ENCODE measurements around the gene RUSC1.

Gene RUSC1

GRCh38 chr1:155319536-155319935 is 1.2 kb upstream of the RUSC1 start:
- H3K4me3 ChIP-seq (ENCODE audit: low read depth, low read length): no peak overlapping the region
- TF ChIP-seq CTCF (IDR thresholded peaks at IDR 0.05; ENCODE audit: borderline replicate concordance, insufficient read depth, low read depth, low read length): no peak

GRCh38 chr1:155320252-155320651 is 442 bp upstream of the RUSC1 start:
- no peak overlapping the region for H3K4me3 ChIP-seq (ENCODE audit: low read depth, low read length)
- no peak for TF ChIP-seq CTCF (IDR thresholded peaks at IDR 0.05; ENCODE audit: borderline replicate concordance, insufficient read depth, low read depth, low read length)

GRCh38 chr1:155321639-155322503 is 1.2 kb downstream of the RUSC1 start:
- no peak for TF ChIP-seq CTCF (IDR thresholded peaks at IDR 0.05; ENCODE audit: borderline replicate concordance, insufficient read depth, low read depth, low read length)
- no peak overlapping the region for H3K4me3 ChIP-seq (ENCODE audit: low read depth, low read length)

- TF ChIP-seq CTCF (IDR thresholded peaks at IDR 0.05; ENCODE audit: borderline replicate concordance, insufficient read depth, low read depth, low read length): no peak
- H3K4me3 ChIP-seq (ENCODE audit: low read depth, low read length): peak overlapping the region; percentile 30
These were observed 1.9 kb downstream of the RUSC1 start for GRCh38 chr1:155322571-155322952.

- peak overlapping the region; percentile 63 for H3K4me3 ChIP-seq (ENCODE audit: low read depth, low read length)
- peak; percentile 96 for TF ChIP-seq CTCF (IDR thresholded peaks at IDR 0.05; ENCODE audit: borderline replicate concordance, insufficient read depth, low read depth, low read length)
These were observed 2.4 kb downstream of the RUSC1 start for GRCh38 chr1:155322953-155323728.

GRCh38 chr1:155323729-155324036 is 3.0 kb downstream of the RUSC1 start:
- H3K4me3 ChIP-seq (ENCODE audit: low read depth, low read length): peak overlapping the region; percentile 63
- no peak for TF ChIP-seq CTCF (IDR thresholded peaks at IDR 0.05; ENCODE audit: borderline replicate concordance, insufficient read depth, low read depth, low read length)
